ENCODE data around the gene RBMXL3.
"Not testable (repeated sequence)": the region's sequence is repeated elsewhere in the genome, so short reads cannot be mapped to it uniquely, and the experiment has no call there.

The RBMXL3 gene

GRCh38 chrX:115192244-115192700 is 3.1 kb downstream of the RBMXL3 start:
- no peaks in the 10 kb centered on the region for H3K4me1 ChIP-seq (ENCODE audit: insufficient read depth, low read length)
- no peaks in the 10 kb centered on the region for H3K36me3 ChIP-seq (ENCODE audit: insufficient read depth, low read length)
- H3K9ac ChIP-seq (ENCODE audit: low read length) = no peak overlapping the region
- H3K4me3 ChIP-seq (ENCODE audit: low read depth in 1 of 2, low read length in 2 of 2) = no peak overlapping the region
- no peak overlapping the region for H3K27ac ChIP-seq (ENCODE audit: low read depth, low read length)
- peaks cover 0 to 5% of the 10 kb centered on the region in 2 donors for H3K27me3 ChIP-seq (ENCODE audit: control insufficient read depth in 1 of 2, insufficient read depth in 2 of 2, low read length in 2 of 2)
- no peaks in the 10 kb centered on the region for H3K9me3 ChIP-seq (ENCODE audit: low read length)

GRCh38 chrX:115204040-115204439 is 14.8 kb downstream of the RBMXL3 start:
- no peaks in the 10 kb centered on the region for H3K27me3 ChIP-seq (ENCODE audit: control insufficient read depth in 1 of 2, insufficient read depth in 2 of 2, low read length in 2 of 2)
- H3K27ac ChIP-seq (ENCODE audit: low read depth, low read length) = no peak overlapping the region
- H3K9me3 ChIP-seq (ENCODE audit: low read length) = no peaks in the 10 kb centered on the region
- H3K4me1 ChIP-seq (ENCODE audit: insufficient read depth, low read length) = no peaks in the 10 kb centered on the region
- H3K9ac ChIP-seq (ENCODE audit: low read length) = no peak overlapping the region
- H3K4me3 ChIP-seq (ENCODE audit: low read depth in 1 of 2, low read length in 2 of 2) = no peak overlapping the region
- no peaks in the 10 kb centered on the region for H3K36me3 ChIP-seq (ENCODE audit: insufficient read depth, low read length)

GRCh38 chrX:115209547-115209946 is 20.3 kb downstream of the RBMXL3 start:
- not testable (repeated sequence) for H3K9me3 ChIP-seq (ENCODE audit: low read length); H3K36me3 ChIP-seq (ENCODE audit: insufficient read depth, low read length); H3K27me3 ChIP-seq (ENCODE audit: control insufficient read depth in 1 of 2, insufficient read depth in 2 of 2, low read length in 2 of 2); H3K4me1 ChIP-seq (ENCODE audit: insufficient read depth, low read length); H3K9ac ChIP-seq (ENCODE audit: low read length); H3K27ac ChIP-seq (ENCODE audit: low read depth, low read length); H3K4me3 ChIP-seq (ENCODE audit: low read depth in 1 of 2, low read length in 2 of 2)

- Histone ChIP-seq H3K4me1 (ENCODE audit: insufficient read depth, low read length) (no peaks in the 10 kb centered on the region), H3K27me3 (ENCODE audit: control insufficient read depth in 1 of 2, insufficient read depth in 2 of 2, low read length in 2 of 2) (no peaks in the 10 kb centered on the region), H3K4me3 (ENCODE audit: low read depth in 1 of 2, low read length in 2 of 2) (no peak overlapping the region)
Measured at GRCh38 chrX:115214151-115214550, 24.9 kb downstream of the RBMXL3 start.

GRCh38 chrX:115214605-115215004 is 25.4 kb downstream of the RBMXL3 start:
- no peak overlapping the region for H3K27ac ChIP-seq (ENCODE audit: low read depth, low read length)
- no peak overlapping the region for H3K4me3 ChIP-seq (ENCODE audit: low read depth in 1 of 2, low read length in 2 of 2)
- H3K9ac ChIP-seq (ENCODE audit: low read length) = no peak overlapping the region
- no peaks in the 10 kb centered on the region for H3K4me1 ChIP-seq (ENCODE audit: insufficient read depth, low read length)
- H3K36me3 ChIP-seq (ENCODE audit: insufficient read depth, low read length) = no peaks in the 10 kb centered on the region
- no peaks in the 10 kb centered on the region for H3K9me3 ChIP-seq (ENCODE audit: low read length)
- no peaks in the 10 kb centered on the region for H3K27me3 ChIP-seq (ENCODE audit: control insufficient read depth in 1 of 2, insufficient read depth in 2 of 2, low read length in 2 of 2)

More at GRCh38 chrX:115214151-115214550, 24.9 kb downstream of the RBMXL3 start:
- H3K27ac ChIP-seq (ENCODE audit: low read depth, low read length) = no peak overlapping the region
- H3K9me3 ChIP-seq (ENCODE audit: low read length) = no peaks in the 10 kb centered on the region
- no peak overlapping the region for H3K9ac ChIP-seq (ENCODE audit: low read length)
- no peaks in the 10 kb centered on the region for H3K36me3 ChIP-seq (ENCODE audit: insufficient read depth, low read length)

GRCh38 chrX:115217346-115217745 is 28.1 kb downstream of the RBMXL3 start:
- not testable (repeated sequence) for H3K9me3 ChIP-seq (ENCODE audit: low read length); H3K4me3 ChIP-seq (ENCODE audit: low read depth in 1 of 2, low read length in 2 of 2); H3K36me3 ChIP-seq (ENCODE audit: insufficient read depth, low read length); H3K27ac ChIP-seq (ENCODE audit: low read depth, low read length); H3K27me3 ChIP-seq (ENCODE audit: control insufficient read depth in 1 of 2, insufficient read depth in 2 of 2, low read length in 2 of 2); H3K9ac ChIP-seq (ENCODE audit: low read length); H3K4me1 ChIP-seq (ENCODE audit: insufficient read depth, low read length)

GRCh38 chrX:115226929-115227328 is 37.7 kb downstream of the RBMXL3 start:
- no peak overlapping the region for H3K9ac ChIP-seq (ENCODE audit: low read length)
- H3K27ac ChIP-seq (ENCODE audit: low read depth, low read length) = no peak overlapping the region
- H3K4me3 ChIP-seq (ENCODE audit: low read depth in 1 of 2, low read length in 2 of 2) = no peak overlapping the region
- peaks cover 0 to 4% of the 10 kb centered on the region in 2 donors for H3K27me3 ChIP-seq (ENCODE audit: control insufficient read depth in 1 of 2, insufficient read depth in 2 of 2, low read length in 2 of 2)
- H3K9me3 ChIP-seq (ENCODE audit: low read length) = no peaks in the 10 kb centered on the region
- H3K36me3 ChIP-seq (ENCODE audit: insufficient read depth, low read length) = no peaks in the 10 kb centered on the region
- no peaks in the 10 kb centered on the region for H3K4me1 ChIP-seq (ENCODE audit: insufficient read depth, low read length)

GRCh38 chrX:115229337-115230003 is 40.3 kb downstream of the RBMXL3 start:
- no peak overlapping the region for H3K9ac ChIP-seq (ENCODE audit: low read length)
- H3K4me1 ChIP-seq (ENCODE audit: insufficient read depth, low read length) = no peaks in the 10 kb centered on the region
- no peaks in the 10 kb centered on the region for H3K36me3 ChIP-seq (ENCODE audit: insufficient read depth, low read length)
- no peak overlapping the region for H3K27ac ChIP-seq (ENCODE audit: low read depth, low read length)
- no peak overlapping the region for H3K4me3 ChIP-seq (ENCODE audit: low read depth in 1 of 2, low read length in 2 of 2)
- H3K9me3 ChIP-seq (ENCODE audit: low read length) = no peaks in the 10 kb centered on the region
- peaks cover 4 to 9% of the 10 kb centered on the region in 2 donors for H3K27me3 ChIP-seq (ENCODE audit: control insufficient read depth in 1 of 2, insufficient read depth in 2 of 2, low read length in 2 of 2)

- peak overlapping the region; percentile 8 for H3K27ac ChIP-seq (ENCODE audit: low read depth, low read length)
Measured at GRCh38 chrX:115232933-115233496, 43.8 kb downstream of the RBMXL3 start.

GRCh38 chrX:115233497-115234455 is 44.6 kb downstream of the RBMXL3 start, which contains the start of gene LRCH2:
LRCH2 (minus strand) TSS chrX:115234096; CDS start chrX:115234041, 55 bp downstream.
- Histone ChIP-seq H3K4me3 (ENCODE audit: low read depth in 1 of 2, low read length in 2 of 2) (peak within 1 kb of the TSS; percentile 50 to 54), H3K27ac (ENCODE audit: low read depth, low read length) (peak within 1 kb of the TSS; percentile 27), H3K36me3 (ENCODE audit: insufficient read depth, low read length) (no peaks in the 10 kb centered on the region), H3K9ac (ENCODE audit: low read length) (peak within 1 kb of the TSS; percentile 50), H3K9me3 (ENCODE audit: low read length) (no peaks in the 10 kb centered on the region), H3K27me3 (ENCODE audit: control insufficient read depth in 1 of 2, insufficient read depth in 2 of 2, low read length in 2 of 2) (peaks cover 4 to 9% of the 10 kb centered on the region in 2 donors), H3K4me1 (ENCODE audit: insufficient read depth, low read length) (peaks cover 15% of the 10 kb centered on the region)

More at GRCh38 chrX:115232933-115233496, 43.8 kb downstream of the RBMXL3 start:
- peak overlapping the region; percentile 50 for H3K9ac ChIP-seq (ENCODE audit: low read length)
- H3K9me3 ChIP-seq (ENCODE audit: low read length) = no peaks in the 10 kb centered on the region
- peaks cover 15% of the 10 kb centered on the region for H3K4me1 ChIP-seq (ENCODE audit: insufficient read depth, low read length)
- H3K27me3 ChIP-seq (ENCODE audit: control insufficient read depth in 1 of 2, insufficient read depth in 2 of 2, low read length in 2 of 2) = peaks cover 4 to 9% of the 10 kb centered on the region in 2 donors
- peak overlapping the region; percentile 50 to 54 for H3K4me3 ChIP-seq (ENCODE audit: low read depth in 1 of 2, low read length in 2 of 2)
- no peaks in the 10 kb centered on the region for H3K36me3 ChIP-seq (ENCODE audit: insufficient read depth, low read length)

GRCh38 chrX:115234461-115234860 is 45.3 kb downstream of the RBMXL3 start:
- Histone ChIP-seq H3K9me3 (ENCODE audit: low read length) (no peaks in the 10 kb centered on the region), H3K4me3 (ENCODE audit: low read depth in 1 of 2, low read length in 2 of 2) (peak overlapping the region in 1 of 2 donors; percentile 46), H3K36me3 (ENCODE audit: insufficient read depth, low read length) (no peaks in the 10 kb centered on the region), H3K4me1 (ENCODE audit: insufficient read depth, low read length) (peaks cover 15% of the 10 kb centered on the region), H3K27ac (ENCODE audit: low read depth, low read length) (peak overlapping the region; percentile 27), H3K9ac (ENCODE audit: low read length) (peak overlapping the region; percentile 24), H3K27me3 (ENCODE audit: control insufficient read depth in 1 of 2, insufficient read depth in 2 of 2, low read length in 2 of 2) (peaks cover 4 to 9% of the 10 kb centered on the region in 2 donors)

Measured in muscle layer of colon (tissue), 2 donors.